OCI-LY7 (cell line): Measurements from ENCODE around the gene CA10. TPM values are rescaled to one million over a fixed set of nuclear protein-coding genes. Genes with fewer than 3 reads are reported as not detected.

ENCODE experiments used
- BruUV-seq: library from RNA; stranded (reverse); fragments of 400-500 nt; replicated peaks from 2 replicates; lab custom pipeline; 2021; lab: Mats Ljungman, UMichigan
- CTCF ChIA-PET: fragments of 300-600 bp; sonication (Branson Sonifier 250); formaldehyde crosslinking; loops from one replicate; lab custom pipeline; 2022; ENCODE audit warnings: antibody characterized with exemption; ENCODE audit not compliant: unreplicated experiment; lab: Charles Lee
- POLR2A ChIA-PET: fragments of 300-600 bp; sonication (Branson Sonifier 250); formaldehyde crosslinking; loops from one replicate; lab custom pipeline; 2022; ENCODE audit warnings: antibody characterized with exemption; lab: Charles Lee
- DNase-seq: peaks from one replicate; pipeline ENCODE4 v3.0.0-alpha.2; 2015; ENCODE audit warnings: low spot score
- H2AFZ ChIP-seq: fragments of 200-600 bp; sonication (generic), shearing (Covaris generic); 2 replicates; pipeline ENCODE4 v1.6.1; 2014; ENCODE audit warnings: mild to moderate bottlenecking, antibody characterized with exemption, low read length, moderate library complexity
- H3K27ac ChIP-seq: fragments of 200-600 bp; sonication (generic); 2 replicates; pipeline ENCODE4 v1.5.1; 2014; ENCODE audit warnings: mixed run types, low read depth, mild to moderate bottlenecking, moderate library complexity, low read length, inconsistent platforms; ENCODE audit not compliant: poor library complexity, severe bottlenecking
- H3K36me3 ChIP-seq: fragments of 200-600 bp; sonication (generic); 2 replicates; pipeline ENCODE4 v1.6.1; 2014; ENCODE audit warnings: mild to moderate bottlenecking, antibody characterized with exemption, low read length, moderate library complexity, mixed read lengths; ENCODE audit not compliant: insufficient read depth
- H3K4me1 ChIP-seq: fragments of 200-600 bp; sonication (generic); 2 replicates; pipeline ENCODE4 v1.5.1; 2014; ENCODE audit warnings: mild to moderate bottlenecking, low read length; ENCODE audit not compliant: insufficient read depth, poor library complexity, severe bottlenecking
- H3K4me2 ChIP-seq: fragments of 200-600 bp; sonication (generic); 2 replicates; pipeline ENCODE4 v1.6.1; 2014; ENCODE audit warnings: mild to moderate bottlenecking, low read length
- H3K4me3 ChIP-seq: fragments of 200-600 bp; sonication (generic); 2 replicates; pipeline ENCODE4 v1.5.1; 2014; ENCODE audit warnings: mild to moderate bottlenecking, low read depth, low read length; ENCODE audit not compliant: poor library complexity, severe bottlenecking
- H3K79me2 ChIP-seq: fragments of 200-600 bp; sonication (generic); 2 replicates; pipeline ENCODE4 v1.6.1; 2016; ENCODE audit warnings: low read depth, mild to moderate bottlenecking, low read length, moderate library complexity, mixed read lengths; ENCODE audit not compliant: insufficient read depth
- H3K9me2 ChIP-seq: fragments of 200-600 bp; sonication (generic); 2 replicates; pipeline ENCODE4 v1.6.1; 2016; ENCODE audit warnings: mild to moderate bottlenecking, low read length, mixed read lengths; ENCODE audit not compliant: insufficient read depth
- H3K9me3 ChIP-seq: fragments of 200-600 bp; sonication (generic); 2 replicates; pipeline ENCODE4 v1.6.1; 2014; ENCODE audit warnings: mild to moderate bottlenecking, mixed run types, low read length, mixed read lengths
- H4K20me1 ChIP-seq: fragments of 200-600 bp; sonication (generic); 2 replicates; pipeline ENCODE4 v1.6.1; 2014; ENCODE audit warnings: mild to moderate bottlenecking, antibody characterized with exemption, low read length, moderate library complexity, mixed read lengths; ENCODE audit not compliant: insufficient read depth
- EZH2phosphoT487 ChIP-seq: fragments of 200-600 bp; sonication (generic); IDR thresholded peaks from 2 replicates; pipeline ENCODE4 v1.6.1; 2018; ENCODE audit warnings: low read depth, borderline replicate concordance, mild to moderate bottlenecking, mixed run types, antibody characterized with exemption, low read length, moderate library complexity, mixed read lengths
- intact Hi-C: fragments of 100-400 bp; cut with micrococcal nuclease; formaldehyde crosslinking; loops from one replicate; pipeline ENCODE4 v1.10.0; 2022; ENCODE audit not compliant: unreplicated experiment
- total RNA-seq, 2 experiments: library from RNA; depleted of rRNA in 1 of 2; stranded (reverse); fragments of >200 nt in 1 of 2; shearing (Covaris generic) in 1 of 2; gene quantifications; 2 replicates each; pipeline ENCODE4 v1.2.3, GENCODE V29; 2014 to 2022
- TF ChIP-seq, protein P1 (sequence below): fragments of 200-600 bp; sonication (generic); conservative IDR thresholded peaks from 2 replicates; pipeline ENCODE4 v1.5.1; 2014; ENCODE audit warnings: mild to moderate bottlenecking, antibody characterized with exemption, low read length, moderate library complexity, mixed read lengths

The CA10 gene
- total RNA-seq, 2 experiments from 2014 or later = not detected

DNA sequence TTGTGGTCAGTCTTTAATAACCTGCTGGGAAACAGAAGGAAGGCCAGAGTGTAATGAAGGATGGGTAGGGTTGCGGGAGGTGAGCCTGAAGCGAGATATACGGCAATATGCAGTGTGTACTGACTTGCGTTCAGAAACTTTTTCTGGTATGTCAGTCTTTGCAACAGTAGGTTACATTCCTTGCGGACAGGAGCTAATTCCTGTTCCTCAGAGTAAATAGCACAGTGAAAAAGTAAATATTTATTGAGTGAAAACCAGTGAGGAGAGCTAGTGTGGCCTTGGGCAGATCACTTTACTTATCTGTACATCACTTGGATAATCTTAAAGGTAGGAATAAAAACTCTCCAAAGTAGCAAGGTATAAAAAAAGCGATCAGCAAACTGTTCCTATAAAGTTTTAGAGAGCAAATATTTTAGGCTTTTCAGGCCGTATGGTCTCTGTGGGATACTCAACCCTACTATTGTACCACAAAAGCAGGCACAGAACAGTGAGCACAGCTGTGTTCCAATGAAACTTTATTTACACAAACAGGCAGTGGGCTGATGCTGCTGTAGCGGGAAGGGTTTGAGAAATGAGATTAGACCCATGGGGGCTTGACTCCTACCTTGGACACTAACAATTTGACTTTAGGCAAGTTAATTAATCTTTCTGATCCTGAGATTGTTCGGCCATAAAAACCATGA is 550.1 kb downstream of the CA10 start:
- CTCF ChIA-PET = interaction anchor here (0.6 kb wide), 1 partner anchor 25 kb away, joined by 5 read pairs; no protein-coding TSS in a partner anchor
- no TSS peak for BruUV-seq
- no peaks in the 10 kb centered on the region for H3K4me1 ChIP-seq

DNA sequence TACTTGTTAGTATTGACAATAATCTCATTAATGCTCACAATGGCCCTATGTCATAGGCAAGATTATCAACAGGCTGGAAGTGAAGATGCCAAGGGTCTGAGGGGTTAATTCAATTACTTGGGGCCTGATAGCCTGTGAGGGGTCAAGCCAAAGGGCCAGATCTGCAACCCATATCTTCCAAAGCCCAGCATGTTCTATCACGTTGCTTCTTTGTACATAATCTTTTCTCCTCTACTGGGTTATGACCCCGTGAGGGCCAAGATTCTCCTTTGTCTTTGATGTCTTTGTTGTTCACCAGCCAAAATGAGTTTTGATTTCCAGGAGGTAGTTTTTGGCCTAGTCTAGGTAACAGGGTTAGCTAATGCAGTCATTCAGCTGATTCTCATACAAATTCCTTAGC is 551.0 kb downstream of the CA10 start:
- Histone ChIP-seq H3K4me2 (no peak overlapping the region), H3K9me2 (no peaks in the 10 kb centered on the region), H3K4me1 (no peaks in the 10 kb centered on the region), H4K20me1 (no peaks in the 10 kb centered on the region), H2AFZ (no peak overlapping the region), H3K9me3 (no peaks in the 10 kb centered on the region), H3K27ac (no peak overlapping the region), H3K79me2 (no peaks in the 10 kb centered on the region), H3K36me3 (no peaks in the 10 kb centered on the region), H3K4me3 (no peak overlapping the region)
- CTCF ChIA-PET = no interaction called here
- no peak for DNase-seq
- POLR2A ChIA-PET = no interaction called here
- TF ChIP-seq, protein P1, sequence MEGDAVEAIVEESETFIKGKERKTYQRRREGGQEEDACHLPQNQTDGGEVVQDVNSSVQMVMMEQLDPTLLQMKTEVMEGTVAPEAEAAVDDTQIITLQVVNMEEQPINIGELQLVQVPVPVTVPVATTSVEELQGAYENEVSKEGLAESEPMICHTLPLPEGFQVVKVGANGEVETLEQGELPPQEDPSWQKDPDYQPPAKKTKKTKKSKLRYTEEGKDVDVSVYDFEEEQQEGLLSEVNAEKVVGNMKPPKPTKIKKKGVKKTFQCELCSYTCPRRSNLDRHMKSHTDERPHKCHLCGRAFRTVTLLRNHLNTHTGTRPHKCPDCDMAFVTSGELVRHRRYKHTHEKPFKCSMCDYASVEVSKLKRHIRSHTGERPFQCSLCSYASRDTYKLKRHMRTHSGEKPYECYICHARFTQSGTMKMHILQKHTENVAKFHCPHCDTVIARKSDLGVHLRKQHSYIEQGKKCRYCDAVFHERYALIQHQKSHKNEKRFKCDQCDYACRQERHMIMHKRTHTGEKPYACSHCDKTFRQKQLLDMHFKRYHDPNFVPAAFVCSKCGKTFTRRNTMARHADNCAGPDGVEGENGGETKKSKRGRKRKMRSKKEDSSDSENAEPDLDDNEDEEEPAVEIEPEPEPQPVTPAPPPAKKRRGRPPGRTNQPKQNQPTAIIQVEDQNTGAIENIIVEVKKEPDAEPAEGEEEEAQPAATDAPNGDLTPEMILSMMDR = no peak
- TF ChIP-seq EZH2phosphoT487 = no peak
- intact Hi-C loops = no loop called here
- BruUV-seq = no TSS peak

More for the DNA sequence above, 550.1 kb downstream of the CA10 start:
- Histone ChIP-seq H4K20me1 (no peaks in the 10 kb centered on the region), H2AFZ (no peak overlapping the region), H3K79me2 (no peaks in the 10 kb centered on the region), H3K36me3 (no peaks in the 10 kb centered on the region), H3K4me2 (no peak overlapping the region), H3K4me3 (no peak overlapping the region), H3K27ac (no peak overlapping the region), H3K9me2 (no peaks in the 10 kb centered on the region), H3K9me3 (no peaks in the 10 kb centered on the region)
- intact Hi-C loops = no loop called here
- POLR2A ChIA-PET = no interaction called here
- no peak for DNase-seq
- TF ChIP-seq, protein P1 = no peak
- TF ChIP-seq EZH2phosphoT487 = no peak

DNA sequence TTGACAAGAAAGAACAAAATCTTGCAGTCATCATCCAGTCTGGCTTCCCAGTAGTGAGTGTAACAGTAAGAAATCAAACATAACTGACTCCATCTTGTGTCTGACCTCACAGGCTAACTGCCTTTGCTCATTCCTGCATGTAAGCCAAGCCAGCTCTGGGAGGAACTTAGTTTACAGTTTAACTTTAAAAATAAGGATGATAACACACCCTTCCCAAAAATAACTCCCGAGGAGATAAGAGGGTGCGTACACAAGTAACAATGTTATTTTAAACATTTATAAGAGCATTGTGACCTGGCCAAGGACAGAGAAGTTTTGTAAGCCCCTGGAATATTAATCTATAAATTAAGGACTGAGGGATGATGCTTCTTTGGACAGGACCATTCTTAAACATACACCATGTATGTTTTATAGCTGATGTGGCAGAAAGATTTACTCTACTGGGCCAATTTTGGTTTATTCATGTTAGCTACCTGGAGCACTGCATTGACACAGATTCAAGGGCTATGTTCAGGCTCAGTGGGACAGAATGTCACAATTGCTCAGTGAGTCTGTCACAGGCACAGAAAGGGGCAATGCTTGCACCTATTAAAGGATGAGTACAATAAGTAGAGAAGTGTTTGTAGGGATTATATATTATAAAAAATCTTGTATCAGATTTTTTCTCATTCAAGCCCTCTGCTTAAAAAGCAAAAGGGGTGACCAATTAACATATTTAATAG is 554.1 kb downstream of the CA10 start:
- no TSS peak for BruUV-seq
- intact Hi-C loops = no loop called here
- Histone ChIP-seq H2AFZ (no peak overlapping the region), H3K79me2 (no peaks in the 10 kb centered on the region), H3K9me2 (no peaks in the 10 kb centered on the region), H3K9me3 (no peaks in the 10 kb centered on the region), H3K4me3 (no peak overlapping the region), H3K36me3 (no peaks in the 10 kb centered on the region), H4K20me1 (no peaks in the 10 kb centered on the region), H3K4me2 (no peak overlapping the region), H3K4me1 (no peaks in the 10 kb centered on the region), H3K27ac (no peak overlapping the region)
- ChIA-PET CTCF (no interaction called here), POLR2A (no interaction called here)
- TF ChIP-seq EZH2phosphoT487 = no peak
- TF ChIP-seq, protein P1 = no peak
- no peak for DNase-seq
